Ammon's horn (tissue), 1 donor: Measurements from ENCODE around the gene CD59.
"Not testable (repeated sequence)": the region's sequence is repeated elsewhere in the genome, so short reads cannot be mapped to it uniquely, and the experiment has no call there.

Source experiments
- DNase-seq: peaks from one replicate; pipeline ENCODE4 v3.0.0-alpha.2; 2016; ENCODE audit warnings: low spot score

Gene CD59

GRCh38 chr11:33665350-33666106, 70.7 kb downstream of the CD59 start:
- no peak for DNase-seq

- peak; percentile 22 for DNase-seq
These were observed 71.4 kb downstream of the CD59 start for GRCh38 chr11:33664827-33665226.

GRCh38 chr11:33664166-33664565, 72.1 kb downstream of the CD59 start:
- DNase-seq, result no peak

GRCh38 chr11:33663121-33663520, 73.1 kb downstream of the CD59 start:
- DNase-seq, result no peak

GRCh38 chr11:33661526-33661925, 74.7 kb downstream of the CD59 start:
- not testable (repeated sequence) for DNase-seq

- DNase-seq, result no peak
These were observed 75.3 kb downstream of the CD59 start for GRCh38 chr11:33660962-33661361.

GRCh38 chr11:33659370-33660139, 76.7 kb downstream of the CD59 start:
- DNase-seq, result no peak

GRCh38 chr11:33658195-33658900, 77.9 kb downstream of the CD59 start:
- no peak for DNase-seq

GRCh38 chr11:33657757-33658156, 78.5 kb downstream of the CD59 start:
- no peak for DNase-seq

- no peak for DNase-seq
These were observed 79.5 kb downstream of the CD59 start for GRCh38 chr11:33656768-33657167.

GRCh38 chr11:33655842-33656600, 80.2 kb downstream of the CD59 start:
- no peak for DNase-seq

GRCh38 chr11:33654594-33654993, 81.6 kb downstream of the CD59 start:
- no peak for DNase-seq
